HepG2 (cell line): Measurements from ENCODE around the gene ATG9A. TPM values are rescaled to one million over a fixed set of nuclear protein-coding genes. Genes with fewer than 3 reads are reported as not detected.

ENCODE experiments used
- ATM ChIP-seq: fragments of 450-650 bp; IDR thresholded peaks from 2 replicates; pipeline ENCODE4 v1.7.1; 2017; ENCODE audit warnings: mild to moderate bottlenecking, borderline replicate concordance
- CC2D1A ChIP-seq: sonication (generic); formaldehyde crosslinking; IDR thresholded peaks from 2 replicates; pipeline ENCODE4 v1.8.1; 2023; ENCODE audit warnings: mild to moderate bottlenecking, missing genetic modification reagents
- CHD2 ChIP-seq: IDR thresholded peaks from 2 replicates; pipeline ENCODE4 v1.6.1; 2011; ENCODE audit warnings: low read depth, low read length, improper control_type of control experiment
- ETV5 ChIP-seq: IDR thresholded peaks from 2 replicates; pipeline ENCODE4 v1.6.1; 2018; ENCODE audit warnings: missing biosample characterization, missing genetic modification reagents, inconsistent platforms, borderline replicate concordance
- GRHL1 ChIP-seq: sonication (generic); formaldehyde crosslinking; conservative IDR thresholded peaks from 2 replicates; pipeline ENCODE4 v1.8.0; 2022; ENCODE audit warnings: missing genetic modification reagents
- HOXA3 ChIP-seq: sonication (generic); formaldehyde crosslinking; IDR thresholded peaks from 2 replicates; pipeline ENCODE4 v1.5.0; 2020; ENCODE audit warnings: missing genetic modification reagents
- JUND ChIP-seq: sonication (generic); formaldehyde crosslinking; IDR thresholded peaks from 2 replicates; pipeline ENCODE4 v1.8.0; 2022; ENCODE audit warnings: mild to moderate bottlenecking, missing genetic modification reagents
- MEIS2 ChIP-seq: sonication (generic); formaldehyde crosslinking; IDR thresholded peaks from 2 replicates; pipeline ENCODE4 v1.9.0; 2021; ENCODE audit warnings: mild to moderate bottlenecking, missing genetic modification reagents
- PRDM4 ChIP-seq: sonication (generic); formaldehyde crosslinking; IDR thresholded peaks from 2 replicates; pipeline ENCODE4 v1.9.0; 2021; ENCODE audit warnings: missing genetic modification reagents, borderline replicate concordance
- SNAPC5 ChIP-seq: sonication (generic); formaldehyde crosslinking; IDR thresholded peaks from 2 replicates; pipeline ENCODE4 v1.8.1; 2023; ENCODE audit warnings: mild to moderate bottlenecking, missing genetic modification reagents, borderline replicate concordance
- YY1 ChIP-seq: IDR thresholded peaks from 2 replicates; pipeline ENCODE4 v1.6.1; 2011; ENCODE audit warnings: low read length, low read depth, moderate library complexity, mild to moderate bottlenecking; ENCODE audit not compliant: insufficient read depth, insufficient replicate concordance
- ZFP36 ChIP-seq: fragments of 150-350 bp; IDR thresholded peaks from 2 replicates; pipeline ENCODE4 v1.6.1; 2018; ENCODE audit warnings: borderline replicate concordance, low read length, low read depth; ENCODE audit not compliant: partially characterized antibody
- ZSCAN31 ChIP-seq: sonication (generic); formaldehyde crosslinking; IDR thresholded peaks from 2 replicates; pipeline ENCODE4 v1.5.0; 2020; ENCODE audit warnings: low read depth, mild to moderate bottlenecking, missing genetic modification reagents
- polyA plus RNA-seq, 8 experiments: library from polyadenylated mRNA; depleted of rRNA in 3 of 8; stranded (reverse) in 7 of 8; unstranded in 1 of 8; fragments of >200 nt; fragmentation: Illumina TruSeq in 4 of 8; extraction: Trizol in 4 of 8; gene quantifications; 2 replicates each; pipeline versions ENCODE4 v1.2.1 to v1.2.3, GENCODE V29; 2011 to 2016; ENCODE audit warnings: low read depth in 4 of 8, missing spikeins in 1 of 8, mixed read lengths in 1 of 8; ENCODE audit not compliant: insufficient read depth in 1 of 8
- total RNA-seq, 5 experiments: library from RNA; depleted of rRNA; stranded (reverse); fragments of >200 nt; fragmentation: Illumina TruSeq; extraction: Trizol; gene quantifications; 2 replicates each; pipeline ENCODE4 v1.2.3, GENCODE V29; 2016; ENCODE audit warnings: low read depth in 1 of 5
- TF ChIP-seq, protein P1 (sequence below): sonication (generic); formaldehyde crosslinking; IDR thresholded peaks from 2 replicates; pipeline ENCODE4 v1.8.1; 2023; ENCODE audit warnings: mild to moderate bottlenecking, moderate library complexity, missing genetic modification reagents
- TF ChIP-seq, protein P2 (sequence below): sonication (generic); formaldehyde crosslinking; IDR thresholded peaks from 2 replicates; pipeline ENCODE4 v1.5.0; 2020; ENCODE audit warnings: mild to moderate bottlenecking, low read depth, missing genetic modification reagents, borderline replicate concordance
- TF ChIP-seq, protein P3 (sequence below), 2 experiments: fragments of 450-650 bp in 1 of 2; sonication (generic) in 1 of 2; formaldehyde crosslinking; IDR thresholded peaks; 2 replicates each; pipeline versions ENCODE4 v1.5.0 to v1.8.0; 2020 to 2022; ENCODE audit warnings: mild to moderate bottlenecking in 1 of 2, missing genetic modification reagents in 1 of 2
- TF ChIP-seq, protein P4 (sequence below): sonication (generic); formaldehyde crosslinking; conservative IDR thresholded peaks from 2 replicates; pipeline ENCODE4 v1.4.0; 2020; ENCODE audit warnings: missing genetic modification reagents
- TF ChIP-seq, protein P5 (sequence below): sonication (generic); formaldehyde crosslinking; IDR thresholded peaks from 2 replicates; pipeline ENCODE4 v1.9.0; 2021; ENCODE audit warnings: missing genetic modification reagents, borderline replicate concordance

The ATG9A gene
- total and polyA plus RNA-seq, 2 of the 13 experiments (the other 11 are each of a cell fraction or from before 2014, with no cell fraction given), result 35.0 to 131 TPM

DNA sequence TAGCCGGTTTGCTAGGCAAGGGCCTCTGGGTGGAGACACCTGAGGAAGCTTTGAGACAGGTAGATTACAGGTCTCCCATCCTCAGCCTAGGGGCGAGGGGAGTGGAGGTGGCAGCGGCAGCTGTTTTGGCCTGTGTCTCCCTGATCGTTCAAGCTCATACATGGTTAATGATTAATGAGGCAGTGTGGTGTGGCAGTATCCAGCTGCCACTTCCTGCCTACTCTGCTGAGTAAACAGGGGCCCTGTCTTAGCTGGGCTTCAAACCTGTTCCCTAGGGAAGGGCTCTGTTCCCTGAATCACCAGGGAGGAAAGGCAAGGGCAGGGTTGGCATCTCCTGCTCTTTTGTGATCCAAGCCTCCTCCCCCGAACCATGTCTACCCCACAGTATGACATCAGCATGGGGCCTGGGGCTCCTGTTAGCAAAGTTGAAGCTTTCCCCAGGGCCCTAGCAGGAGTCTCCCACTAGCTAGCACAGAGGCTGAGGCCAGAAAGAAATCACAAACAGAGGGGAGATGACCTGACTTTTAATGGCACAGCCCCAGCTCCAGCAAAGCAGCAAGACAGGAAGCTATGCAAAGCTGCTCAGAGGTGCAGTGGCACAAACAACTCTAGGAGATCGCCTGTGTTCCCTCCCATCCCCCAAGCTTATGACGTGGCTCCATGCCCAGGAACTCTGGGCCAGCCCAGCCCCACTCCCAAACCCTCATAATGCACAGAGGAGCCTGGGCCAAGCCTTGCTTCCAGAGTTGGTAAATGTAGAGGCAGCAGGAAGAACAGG is 20.0 kb upstream of the ATG9A start (continued):
- TF ChIP-seq HOXA3 (CRISPR knock-in tag) (0 out of 2 replicates have a peak, but pooled peaks have one; percentile 30), CC2D1A (CRISPR knock-in tag) (0 out of 2 replicates have a peak, but pooled peaks have one; percentile 10), CHD2 (peak; percentile 63; the same call in 1 of the 2 replicates), ZSCAN31 (peak; percentile 80), ETV5 (peak; percentile 98), ZFP36 (no peak), SNAPC5 (CRISPR knock-in tag) (no peak; the same call in 1 of the 2 replicates), JUND (CRISPR knock-in tag) (no peak), GRHL1 (CRISPR knock-in tag) (no peak), PRDM4 (CRISPR knock-in tag) (no peak; the same call in 1 of the 2 replicates), MEIS2 (peak; percentile 67; the same call in 1 of the 2 replicates), ATM (no peak), YY1 (no peak)
- TF ChIP-seq, protein P1, sequence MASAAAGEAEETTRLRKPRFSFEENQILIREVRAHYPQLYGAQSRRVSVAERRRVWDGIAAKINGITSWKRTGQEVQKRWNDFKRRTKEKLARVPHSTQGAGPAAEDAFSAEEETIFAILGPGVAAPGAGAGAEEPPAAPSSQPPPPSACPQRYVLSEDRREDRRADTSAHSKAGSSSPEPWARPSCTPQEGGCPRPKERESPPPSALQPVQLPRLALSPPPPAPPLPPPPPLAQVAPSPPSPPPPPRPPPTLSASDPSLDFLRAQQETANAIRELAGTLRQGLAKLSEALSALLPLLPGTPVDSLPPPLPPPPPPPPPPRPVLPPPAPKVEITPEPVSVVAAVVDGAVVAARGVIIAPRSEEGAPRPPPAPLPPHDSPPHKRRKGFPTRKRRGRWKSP, result 0 out of 2 replicates have a peak, but pooled peaks have one; percentile 71
- TF ChIP-seq, protein P2, sequence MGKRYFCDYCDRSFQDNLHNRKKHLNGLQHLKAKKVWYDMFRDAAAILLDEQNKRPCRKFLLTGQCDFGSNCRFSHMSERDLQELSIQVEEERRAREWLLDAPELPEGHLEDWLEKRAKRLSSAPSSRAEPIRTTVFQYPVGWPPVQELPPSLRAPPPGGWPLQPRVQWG (CRISPR knock-in tag), result no peak
- TF ChIP-seq, protein P3, sequence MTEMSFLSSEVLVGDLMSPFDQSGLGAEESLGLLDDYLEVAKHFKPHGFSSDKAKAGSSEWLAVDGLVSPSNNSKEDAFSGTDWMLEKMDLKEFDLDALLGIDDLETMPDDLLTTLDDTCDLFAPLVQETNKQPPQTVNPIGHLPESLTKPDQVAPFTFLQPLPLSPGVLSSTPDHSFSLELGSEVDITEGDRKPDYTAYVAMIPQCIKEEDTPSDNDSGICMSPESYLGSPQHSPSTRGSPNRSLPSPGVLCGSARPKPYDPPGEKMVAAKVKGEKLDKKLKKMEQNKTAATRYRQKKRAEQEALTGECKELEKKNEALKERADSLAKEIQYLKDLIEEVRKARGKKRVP (CRISPR knock-in tag; IDR thresholded peaks at IDR 0.05), result 0 out of 4 replicates have a peak, but pooled peaks of 1 of the 2 experiments have one; percentile 37
- TF ChIP-seq, protein P4, sequence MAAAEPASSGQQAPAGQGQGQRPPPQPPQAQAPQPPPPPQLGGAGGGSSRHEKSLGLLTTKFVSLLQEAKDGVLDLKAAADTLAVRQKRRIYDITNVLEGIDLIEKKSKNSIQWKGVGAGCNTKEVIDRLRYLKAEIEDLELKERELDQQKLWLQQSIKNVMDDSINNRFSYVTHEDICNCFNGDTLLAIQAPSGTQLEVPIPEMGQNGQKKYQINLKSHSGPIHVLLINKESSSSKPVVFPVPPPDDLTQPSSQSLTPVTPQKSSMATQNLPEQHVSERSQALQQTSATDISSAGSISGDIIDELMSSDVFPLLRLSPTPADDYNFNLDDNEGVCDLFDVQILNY (CRISPR knock-in tag), result no peak
- TF ChIP-seq, protein P5, sequence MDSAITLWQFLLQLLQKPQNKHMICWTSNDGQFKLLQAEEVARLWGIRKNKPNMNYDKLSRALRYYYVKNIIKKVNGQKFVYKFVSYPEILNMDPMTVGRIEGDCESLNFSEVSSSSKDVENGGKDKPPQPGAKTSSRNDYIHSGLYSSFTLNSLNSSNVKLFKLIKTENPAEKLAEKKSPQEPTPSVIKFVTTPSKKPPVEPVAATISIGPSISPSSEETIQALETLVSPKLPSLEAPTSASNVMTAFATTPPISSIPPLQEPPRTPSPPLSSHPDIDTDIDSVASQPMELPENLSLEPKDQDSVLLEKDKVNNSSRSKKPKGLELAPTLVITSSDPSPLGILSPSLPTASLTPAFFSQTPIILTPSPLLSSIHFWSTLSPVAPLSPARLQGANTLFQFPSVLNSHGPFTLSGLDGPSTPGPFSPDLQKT (CRISPR knock-in tag), result no peak
